HEK293 (cell line): ENCODE measurements around the gene COL25A1.

Experiments used
- CTCF ChIA-PET: fragments of 350-600 bp; formaldehyde crosslinking; extraction: SDS; loops from one replicate; lab custom pipeline; 2021; ENCODE audit warnings: antibody characterized with exemption; lab: Yijun Ruan, JAX
- POLR2A ChIA-PET: fragments of 300-600 bp; formaldehyde crosslinking; extraction: SDS; loops from one replicate; lab custom pipeline; 2020; ENCODE audit warnings: antibody characterized with exemption, inconsistent platforms; lab: Yijun Ruan, JAX
- H3K27ac ChIP-seq: fragments of 200-500 bp; sonication (Bioruptor generic); 2 replicates; pipeline ENCODE4 v1.5.1; 2014; ENCODE audit warnings: low read depth, low read length, control low read depth, inconsistent platforms; ENCODE audit errors: extremely low read depth
- H3K36me3 ChIP-seq, 2 experiments: fragments of 200-500 bp in 1 of 2; sonication (Bioruptor generic) in 1 of 2; 1 replicate in 1 of 2; 2 replicates in 1 of 2; pipeline ENCODE4 v1.5.1; 2014 to 2017; ENCODE audit warnings: inconsistent platforms in 2 of 2, low read length in 2 of 2; ENCODE audit not compliant: control insufficient read depth in 2 of 2, insufficient read depth in 1 of 2
- H3K4me1 ChIP-seq: fragments of 200-500 bp; sonication (Bioruptor generic); 2 replicates; pipeline ENCODE4 v1.5.1; 2014; ENCODE audit warnings: mild to moderate bottlenecking, low read length, inconsistent platforms; ENCODE audit not compliant: control insufficient read depth, insufficient read depth
- H3K4me3 ChIP-seq: 2 replicates; pipeline ENCODE4 v1.5.1; 2011; ENCODE audit warnings: low read depth, mild to moderate bottlenecking, control low read depth, low read length, moderate library complexity
- H3K9me3 ChIP-seq: fragments of 200-500 bp; sonication (Bioruptor generic); 2 replicates; pipeline ENCODE4 v1.5.1; 2014; ENCODE audit warnings: low read depth, low read length, inconsistent platforms; ENCODE audit not compliant: control insufficient read depth, insufficient read depth
- FEZF1 ChIP-seq: fragments of 450-650 bp; formaldehyde crosslinking; IDR thresholded peaks from 2 replicates; pipeline ENCODE4 v1.5.1; 2016; ENCODE audit warnings: missing biosample characterization, missing genetic modification characterization
- GLIS1 ChIP-seq: fragments of 450-650 bp; formaldehyde crosslinking; IDR thresholded peaks from 2 replicates; pipeline ENCODE4 v1.5.1; 2016; ENCODE audit warnings: missing biosample characterization, missing genetic modification characterization
- IKZF3 ChIP-seq: fragments of 450-650 bp; IDR thresholded peaks from 2 replicates; pipeline ENCODE4 v1.5.0; 2018; ENCODE audit warnings: missing biosample characterization, mild to moderate bottlenecking, missing genetic modification characterization, moderate library complexity
- INSM2 ChIP-seq: fragments of 450-650 bp; formaldehyde crosslinking; IDR thresholded peaks from 2 replicates; pipeline ENCODE4 v1.5.1; 2016; ENCODE audit warnings: missing biosample characterization, missing genetic modification characterization
- PBX3 ChIP-seq: sonication (generic); formaldehyde crosslinking; IDR thresholded peaks from 2 replicates; pipeline ENCODE4 v1.8.1; 2022; ENCODE audit warnings: mild to moderate bottlenecking, moderate library complexity, missing genetic modification reagents
- PRDM10 ChIP-seq: fragments of 450-650 bp; formaldehyde crosslinking; IDR thresholded peaks from 2 replicates; pipeline ENCODE4 v1.5.1; 2016; ENCODE audit warnings: missing biosample characterization, missing genetic modification characterization
- PRDM2 ChIP-seq: fragments of 450-650 bp; formaldehyde crosslinking; IDR thresholded peaks from 2 replicates; pipeline ENCODE4 v1.5.1; 2016; ENCODE audit warnings: missing biosample characterization, missing genetic modification characterization, borderline replicate concordance
- ZBTB20 ChIP-seq: fragments of 450-650 bp; formaldehyde crosslinking; IDR thresholded peaks from 2 replicates; pipeline ENCODE4 v1.5.1; 2016; ENCODE audit warnings: missing biosample characterization, missing genetic modification characterization
- ZFP69B ChIP-seq: fragments of 450-650 bp; formaldehyde crosslinking; IDR thresholded peaks from 2 replicates; pipeline ENCODE4 v1.5.1; 2016; ENCODE audit warnings: missing biosample characterization, missing genetic modification characterization
- ZNF174 ChIP-seq: fragments of 450-650 bp; formaldehyde crosslinking; IDR thresholded peaks from 2 replicates; pipeline ENCODE4 v1.5.0; 2017; ENCODE audit warnings: missing biosample characterization, mild to moderate bottlenecking, missing genetic modification characterization
- ZNF221 ChIP-seq: fragments of 450-650 bp; formaldehyde crosslinking; IDR thresholded peaks from 2 replicates; pipeline ENCODE4 v1.5.1; 2017; ENCODE audit warnings: missing biosample characterization, missing genetic modification characterization, borderline replicate concordance
- ZNF280D ChIP-seq: fragments of 450-650 bp; formaldehyde crosslinking; IDR thresholded peaks from 2 replicates; pipeline ENCODE4 v1.5.1; 2016; ENCODE audit warnings: missing biosample characterization, missing genetic modification characterization
- ZNF362 ChIP-seq: fragments of 450-650 bp; formaldehyde crosslinking; IDR thresholded peaks from 2 replicates; pipeline ENCODE4 v1.5.1; 2016; ENCODE audit warnings: missing biosample characterization, missing genetic modification characterization
- ZNF394 ChIP-seq: fragments of 450-650 bp; formaldehyde crosslinking; IDR thresholded peaks from 2 replicates; pipeline ENCODE4 v1.5.1; 2016; ENCODE audit warnings: missing biosample characterization, missing genetic modification characterization, mild to moderate bottlenecking, moderate library complexity, borderline replicate concordance
- ZNF571 ChIP-seq: fragments of 450-650 bp; formaldehyde crosslinking; IDR thresholded peaks from 2 replicates; pipeline ENCODE4 v1.5.0; 2017; ENCODE audit warnings: missing biosample characterization, missing genetic modification characterization
- ZNF658 ChIP-seq: fragments of 450-650 bp; formaldehyde crosslinking; IDR thresholded peaks from 2 replicates; pipeline ENCODE4; 2016; ENCODE audit warnings: missing biosample characterization, missing genetic modification characterization
- ZNF692 ChIP-seq: fragments of 450-650 bp; formaldehyde crosslinking; IDR thresholded peaks from 2 replicates; pipeline ENCODE4 v1.5.1; 2016; ENCODE audit warnings: missing biosample characterization, missing genetic modification characterization
- ZNF707 ChIP-seq: fragments of 450-650 bp; formaldehyde crosslinking; IDR thresholded peaks from 2 replicates; pipeline ENCODE4 v1.5.1; 2016; ENCODE audit warnings: missing biosample characterization, missing genetic modification characterization

Gene COL25A1

GRCh38 chr4:109052821-109053220 lies 249.6 kb downstream of the COL25A1 start:
- no peak overlapping the region for H3K4me3 ChIP-seq
- ChIA-PET POLR2A (no interaction called here), CTCF (no interaction called here)
- H3K36me3 ChIP-seq: no peaks in the 10 kb centered on the region
- H3K27ac ChIP-seq: no peak overlapping the region
- H3K9me3 ChIP-seq: no peaks in the 10 kb centered on the region
- no peaks in the 10 kb centered on the region for H3K4me1 ChIP-seq
- TF ChIP-seq INSM2: no peak
- no peak for TF ChIP-seq ZNF571
- no peak for TF ChIP-seq ZNF280D (tag by site-specific recombination)
- TF ChIP-seq ZNF658 (tag by site-specific recombination): no peak
- TF ChIP-seq ZBTB20 (tag by site-specific recombination): no peak
- TF ChIP-seq PBX3 (CRISPR knock-in tag): no peak
- TF ChIP-seq GLIS1: no peak
- TF ChIP-seq ZNF221: no peak
- no peak for TF ChIP-seq ZFP69B (tag by site-specific recombination)
- TF ChIP-seq IKZF3 (tag by site-specific recombination): no peak
- TF ChIP-seq ZNF394 (tag by site-specific recombination): no peak
- no peak for TF ChIP-seq PRDM10 (tag by site-specific recombination)
- no peak for TF ChIP-seq PRDM2 (tag by site-specific recombination)
- no peak for TF ChIP-seq ZNF174 (tag by site-specific recombination)
- TF ChIP-seq ZNF362: no peak
- TF ChIP-seq ZNF707: no peak
- no peak for TF ChIP-seq ZNF692 (tag by site-specific recombination)
- TF ChIP-seq FEZF1 (tag by site-specific recombination): no peak
